Lung (tissue), 12 donors: Measurements from ENCODE around the gene NDFIP1. TPM values are rescaled to one million over a fixed set of nuclear protein-coding genes. Genes with fewer than 3 reads are reported as not detected.

Experiments
- ATAC-seq: fragments of 200-7000 bp; cut with Tn5 transposase; one replicate; pipeline ENCODE4 v1.9.1; 2020; ENCODE audit warnings: moderate number of reproducible peaks; ENCODE audit not compliant: insufficient read depth, low FRiP score
- DNase-seq, 3 donors: peaks; one replicate each; pipeline ENCODE4 v3.0.0-alpha.2; 2013 to 2017
- H3K27ac ChIP-seq, 2 donors: one replicate each; pipeline ENCODE4 v1.5.1; 2013; ENCODE audit warnings: mild to moderate bottlenecking in 2 of 2, moderate library complexity in 2 of 2, control low read depth in 1 of 2, inconsistent platforms in 1 of 2, low read depth in 1 of 2, low read length in 1 of 2
- H3K27me3 ChIP-seq, 3 donors: one replicate each; pipeline ENCODE4 v1.5.1; 2013; ENCODE audit warnings: low read length in 2 of 3; ENCODE audit not compliant: control insufficient read depth in 3 of 3, insufficient read depth in 3 of 3
- H3K36me3 ChIP-seq, 4 donors: one replicate each; pipeline ENCODE4 v1.5.1; 2013; ENCODE audit warnings: low read length in 4 of 4, mild to moderate bottlenecking in 1 of 4, moderate library complexity in 1 of 4; ENCODE audit not compliant: control insufficient read depth in 4 of 4, insufficient read depth in 4 of 4
- H3K4me1 ChIP-seq, 5 donors: one replicate each; pipeline ENCODE4 v1.5.1; 2013; ENCODE audit warnings: low read length in 5 of 5, mild to moderate bottlenecking in 2 of 5, moderate library complexity in 1 of 5; ENCODE audit not compliant: control insufficient read depth in 5 of 5, insufficient read depth in 5 of 5
- H3K4me3 ChIP-seq: one replicate; pipeline ENCODE4 v1.5.1; 2013; ENCODE audit warnings: mild to moderate bottlenecking, control low read depth, moderate library complexity
- H3K9ac ChIP-seq, 2 donors: one replicate each; pipeline ENCODE4 v1.5.1; 2013; ENCODE audit warnings: low read length in 2 of 2, control low read depth in 1 of 2; ENCODE audit not compliant: insufficient read depth in 1 of 2
- H3K9me3 ChIP-seq, 4 donors: one replicate each; pipeline ENCODE4 v1.5.1; 2013; ENCODE audit warnings: low read length in 3 of 4, mild to moderate bottlenecking in 1 of 4, moderate library complexity in 1 of 4; ENCODE audit not compliant: control insufficient read depth in 4 of 4, insufficient read depth in 3 of 4
- WGBS, 2 donors: extraction: QIAGEN DNeasy Blood & Tissue Kit; methylation state at CpG; one replicate each; pipeline ENCODE4 v1.1.7; 2013; 5-methylcytosine and 5-hydroxymethylcytosine counted together
- polyA plus RNA-seq, 2 donors: library from polyadenylated mRNA; stranded (reverse); fragments of 200-250 nt; gene quantifications; one replicate each; pipeline ENCODE4 v1.2.1, GENCODE V29; 2013
- total RNA-seq, 2 donors: library from RNA; depleted of rRNA in 1 of 2; stranded (reverse); fragments of >200 nt in 1 of 2; gene quantifications; one replicate each; pipeline ENCODE4 v1.2.1, GENCODE V29; 2014 to 2021
- TF ChIP-seq, protein P1 (sequence below): IDR thresholded peaks from 2 replicates; pipeline ENCODE4 v1.5.1; 2012; ENCODE audit warnings: mild to moderate bottlenecking; ENCODE audit errors: control extremely low read depth, extremely low read depth
- donor health status: control.
- donor health status: control.
- donor health status: Bipolar disorder and iron deficiency.
- donor health status: healthy.
- donor health status: DM: yes; HTN: yes; CAD: no.

NDFIP1 gene
- total and polyA plus RNA-seq, 4 donors, result 31.5 to 106 (median 68.4) TPM

DNA sequence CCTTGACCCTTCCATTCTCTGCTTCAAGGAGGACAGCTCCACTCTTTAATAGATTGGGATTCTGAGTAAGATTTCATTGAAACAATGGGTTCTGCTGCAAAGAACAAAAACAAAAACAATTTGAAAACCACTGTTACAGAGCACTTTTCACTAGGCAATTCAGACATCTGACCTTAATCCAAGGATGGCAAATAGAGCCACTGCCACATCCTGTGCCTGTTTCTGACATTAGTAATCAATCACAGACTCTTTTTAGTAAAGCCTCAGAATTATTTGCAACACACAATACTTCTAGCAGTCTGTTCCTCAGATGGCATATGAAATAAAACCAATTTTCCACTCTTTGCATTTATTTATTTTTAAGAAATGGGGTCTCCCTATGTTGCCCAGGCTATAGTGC lies 37.8 kb upstream of the NDFIP1 start:
- Histone ChIP-seq H3K4me1 (no peaks in the 10 kb centered on the region), H3K9ac (no peak overlapping the region), H3K9me3 (no peaks in the 10 kb centered on the region), H3K36me3 (no peaks in the 10 kb centered on the region), H3K27me3 (no peaks in the 10 kb centered on the region), H3K27ac (no peak overlapping the region), H3K4me3 (no peak overlapping the region)
- DNase-seq (no peak), ATAC-seq (no peak)
- TF ChIP-seq, protein P1, sequence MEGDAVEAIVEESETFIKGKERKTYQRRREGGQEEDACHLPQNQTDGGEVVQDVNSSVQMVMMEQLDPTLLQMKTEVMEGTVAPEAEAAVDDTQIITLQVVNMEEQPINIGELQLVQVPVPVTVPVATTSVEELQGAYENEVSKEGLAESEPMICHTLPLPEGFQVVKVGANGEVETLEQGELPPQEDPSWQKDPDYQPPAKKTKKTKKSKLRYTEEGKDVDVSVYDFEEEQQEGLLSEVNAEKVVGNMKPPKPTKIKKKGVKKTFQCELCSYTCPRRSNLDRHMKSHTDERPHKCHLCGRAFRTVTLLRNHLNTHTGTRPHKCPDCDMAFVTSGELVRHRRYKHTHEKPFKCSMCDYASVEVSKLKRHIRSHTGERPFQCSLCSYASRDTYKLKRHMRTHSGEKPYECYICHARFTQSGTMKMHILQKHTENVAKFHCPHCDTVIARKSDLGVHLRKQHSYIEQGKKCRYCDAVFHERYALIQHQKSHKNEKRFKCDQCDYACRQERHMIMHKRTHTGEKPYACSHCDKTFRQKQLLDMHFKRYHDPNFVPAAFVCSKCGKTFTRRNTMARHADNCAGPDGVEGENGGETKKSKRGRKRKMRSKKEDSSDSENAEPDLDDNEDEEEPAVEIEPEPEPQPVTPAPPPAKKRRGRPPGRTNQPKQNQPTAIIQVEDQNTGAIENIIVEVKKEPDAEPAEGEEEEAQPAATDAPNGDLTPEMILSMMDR, result no peak

DNA sequence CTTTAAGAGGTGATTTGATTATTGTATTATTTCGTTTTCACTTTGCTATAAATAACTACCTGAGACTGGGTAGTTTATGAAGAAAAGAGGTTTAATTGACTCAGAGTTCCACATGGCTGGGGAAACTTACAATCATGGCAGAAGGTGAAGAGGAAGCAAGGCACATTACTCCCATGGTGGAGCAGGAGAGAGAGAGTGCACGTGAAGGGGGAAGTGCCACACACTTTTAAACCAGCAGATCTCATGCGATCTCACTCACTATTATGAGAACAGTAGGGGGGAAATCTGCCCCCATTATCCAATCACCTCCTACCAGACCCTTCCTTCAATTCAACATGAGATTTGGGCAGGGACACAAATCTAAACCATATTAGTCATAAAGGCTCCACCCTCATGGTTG lies 36.1 kb upstream of the NDFIP1 start:
- Histone ChIP-seq H3K4me3 (no peak overlapping the region), H3K4me1 (no peaks in the 10 kb centered on the region), H3K36me3 (no peaks in the 10 kb centered on the region), H3K27me3 (no peaks in the 10 kb centered on the region), H3K9ac (no peak overlapping the region), H3K27ac (no peak overlapping the region), H3K9me3 (no peaks in the 10 kb centered on the region)
- TF ChIP-seq, protein P1, result no peak
- DNase-seq (no peak), ATAC-seq (no peak)
- 53 to 62% methylated on average over 3 of the region's 3 CpGs for WGBS, 2 donors

DNA sequence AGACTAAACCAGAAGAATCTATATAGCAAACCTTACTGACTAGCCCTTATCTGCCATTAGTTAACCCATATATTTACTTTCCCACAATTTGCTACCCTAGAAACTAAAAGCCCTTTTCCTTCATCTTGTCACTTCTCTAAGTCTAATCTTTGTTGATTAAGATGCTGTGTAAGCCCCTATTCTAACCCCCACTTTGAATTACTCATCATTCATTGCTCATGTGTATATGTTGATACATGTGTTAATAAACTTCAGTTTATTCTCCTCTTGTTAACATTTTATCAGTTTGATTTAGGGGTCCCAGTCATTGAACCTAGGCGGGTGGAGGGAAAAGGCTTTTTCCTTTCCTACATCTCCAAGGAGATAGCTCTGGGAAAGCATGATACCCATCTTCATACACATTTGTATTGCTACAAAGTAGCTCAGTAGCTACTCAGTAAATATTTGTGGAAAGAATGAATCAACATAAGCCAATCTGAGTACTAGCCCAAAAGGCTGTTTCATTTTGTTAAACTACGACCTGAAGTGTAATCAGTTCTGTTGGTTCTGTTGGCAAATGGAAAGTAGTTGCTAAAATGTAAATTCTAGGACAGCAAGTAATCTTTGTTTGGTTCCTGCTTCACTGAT lies 35.1 kb upstream of the NDFIP1 start:
- no peak overlapping the region for H3K4me3 ChIP-seq
- DNase-seq (no peak), ATAC-seq (no peak)
- H3K9me3 ChIP-seq, result no peaks in the 10 kb centered on the region
- H3K9ac ChIP-seq, result no peak overlapping the region
- H3K27me3 ChIP-seq, result no peaks in the 10 kb centered on the region
- no peak overlapping the region for H3K27ac ChIP-seq
- no peaks in the 10 kb centered on the region for H3K4me1 ChIP-seq
- 87 to 88% methylated on average over 2 of the region's 2 CpGs for WGBS, 2 donors
- no peaks in the 10 kb centered on the region for H3K36me3 ChIP-seq
- TF ChIP-seq, protein P1, result no peak

DNA sequence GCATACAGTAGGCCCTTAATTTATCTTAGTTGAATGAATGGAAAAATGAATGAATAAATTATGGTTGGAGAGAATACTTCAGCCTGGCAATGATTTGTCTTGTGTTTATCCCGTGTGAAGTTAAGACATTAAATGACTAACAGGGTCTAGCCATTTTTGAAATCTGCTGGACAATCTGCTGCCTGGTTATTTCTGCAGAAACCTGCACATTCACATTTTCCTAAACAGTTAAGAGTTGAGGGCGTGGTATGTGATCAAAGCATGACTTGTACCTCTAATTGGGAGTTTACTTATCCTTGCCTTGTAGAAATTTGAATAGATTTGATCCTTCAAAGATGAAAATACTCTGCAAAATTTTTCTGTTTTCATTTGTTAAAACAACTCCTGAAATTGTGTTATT lies 34.6 kb upstream of the NDFIP1 start:
- WGBS, 2 donors, result 87 to 89% methylated on average over 2 of the region's 2 CpGs
- H3K9me3 ChIP-seq, result no peaks in the 10 kb centered on the region
- H3K4me1 ChIP-seq, result no peaks in the 10 kb centered on the region
- H3K27me3 ChIP-seq, result no peaks in the 10 kb centered on the region
- H3K4me3 ChIP-seq, result no peak overlapping the region
- no peak overlapping the region for H3K9ac ChIP-seq
- DNase-seq (no peak), ATAC-seq (no peak)
- H3K27ac ChIP-seq, result no peak overlapping the region
- H3K36me3 ChIP-seq, result no peaks in the 10 kb centered on the region
- TF ChIP-seq, protein P1, result no peak
